Calu3 (cell line): ENCODE results near the gene SIPA1L3. TPM values are rescaled to one million over a fixed set of nuclear protein-coding genes. Genes with fewer than 3 reads are reported as not detected.

ENCODE experiments used
- BruUV-seq: library from RNA; stranded (reverse); fragments of 400-500 nt; replicated peaks from 2 replicates; lab custom pipeline; 2021; lab: Mats Ljungman, UMichigan
- CTCF ChIA-PET: fragments of 300-600 bp; sonication (Branson Sonifier 250); formaldehyde crosslinking; loops from one replicate; lab custom pipeline; 2022; ENCODE audit warnings: antibody characterized with exemption; lab: Charles Lee
- DNase-seq: peaks from one replicate; pipeline ENCODE4 v3.0.0; 2022
- H3K27ac Mint-ChIP-seq: one replicate; pipeline ENCODE4 v1.8.0; 2022; ENCODE audit warnings: mixed read lengths; ENCODE audit not compliant: unreplicated experiment
- H3K27me3 Mint-ChIP-seq: one replicate; pipeline ENCODE4 v1.8.0; 2022; ENCODE audit warnings: mixed read lengths; ENCODE audit not compliant: unreplicated experiment
- H3K36me3 Mint-ChIP-seq: one replicate; pipeline ENCODE4 v1.8.0; 2022; ENCODE audit warnings: mild to moderate bottlenecking, moderate library complexity, mixed read lengths; ENCODE audit not compliant: insufficient read depth, unreplicated experiment
- H3K4me1 Mint-ChIP-seq: one replicate; pipeline ENCODE4 v1.8.0; 2022; ENCODE audit warnings: mild to moderate bottlenecking, low read depth, mixed read lengths; ENCODE audit not compliant: unreplicated experiment
- H3K4me3 Mint-ChIP-seq: one replicate; pipeline ENCODE4 v1.8.0; 2022; ENCODE audit warnings: mild to moderate bottlenecking, low read depth, moderate library complexity, mixed read lengths; ENCODE audit not compliant: unreplicated experiment
- H3K9me3 Mint-ChIP-seq: one replicate; pipeline ENCODE4 v1.8.0; 2022; ENCODE audit warnings: low read depth, mixed read lengths; ENCODE audit not compliant: unreplicated experiment
- intact Hi-C: fragments of 100-400 bp; cut with micrococcal nuclease; formaldehyde crosslinking; loops from one replicate; pipeline ENCODE4 v1.10.0; 2022; ENCODE audit not compliant: unreplicated experiment
- total RNA-seq: library from RNA; stranded (reverse); gene quantifications from 2 replicates; pipeline ENCODE4 v1.2.3, GENCODE V29; 2022
- TF ChIP-seq, protein P1 (sequence below): fragments of 200-600 bp; IDR thresholded peaks from one replicate; pipeline ENCODE4 v1.8.0; 2022; ENCODE audit warnings: antibody characterized with exemption; ENCODE audit not compliant: unreplicated experiment

The SIPA1L3 gene
- total RNA-seq, 1 experiment from 2014 or later: 127 TPM

DNA sequence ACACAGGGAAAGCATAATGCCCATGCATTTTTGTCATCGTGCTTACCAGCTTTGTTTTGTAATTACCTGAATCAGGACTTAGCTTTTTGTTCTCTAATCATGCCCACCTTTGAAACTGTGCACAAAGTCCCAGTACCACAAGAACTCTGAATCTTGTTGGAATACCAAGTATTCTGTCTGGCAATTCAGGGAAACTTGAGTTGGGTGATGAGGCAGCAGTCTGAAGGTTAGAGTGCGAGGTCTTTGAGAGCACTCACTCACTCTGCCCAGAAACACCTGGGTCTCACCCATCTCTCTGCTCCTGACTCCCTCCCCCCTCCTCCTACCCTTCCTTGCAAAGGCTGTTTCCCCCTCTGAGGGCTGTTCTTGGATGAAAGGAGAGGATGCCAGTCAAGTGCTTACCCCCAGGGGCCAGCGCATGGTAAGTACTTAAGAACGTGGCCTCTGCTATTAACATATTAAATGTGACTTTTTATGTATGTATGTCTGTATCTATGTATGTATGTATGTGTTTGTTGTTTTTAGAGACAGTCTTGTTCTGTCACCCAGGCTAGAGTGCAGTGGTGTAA, 22.4 kb downstream of the SIPA1L3 start:
- Mint-ChIP-seq H3K9me3 (peaks cover 3% of the 10 kb centered on the region), H3K27me3 (no peaks in the 10 kb centered on the region), H3K27ac (no peak overlapping the region), H3K36me3 (peaks cover 28% of the 10 kb centered on the region), H3K4me3 (peak overlapping the region; percentile 34), H3K4me1 (peaks cover 47% of the 10 kb centered on the region)
- intact Hi-C loops: no loop called here
- no peak for DNase-seq
- CTCF ChIA-PET: no interaction called here
- TF ChIP-seq, protein P1, sequence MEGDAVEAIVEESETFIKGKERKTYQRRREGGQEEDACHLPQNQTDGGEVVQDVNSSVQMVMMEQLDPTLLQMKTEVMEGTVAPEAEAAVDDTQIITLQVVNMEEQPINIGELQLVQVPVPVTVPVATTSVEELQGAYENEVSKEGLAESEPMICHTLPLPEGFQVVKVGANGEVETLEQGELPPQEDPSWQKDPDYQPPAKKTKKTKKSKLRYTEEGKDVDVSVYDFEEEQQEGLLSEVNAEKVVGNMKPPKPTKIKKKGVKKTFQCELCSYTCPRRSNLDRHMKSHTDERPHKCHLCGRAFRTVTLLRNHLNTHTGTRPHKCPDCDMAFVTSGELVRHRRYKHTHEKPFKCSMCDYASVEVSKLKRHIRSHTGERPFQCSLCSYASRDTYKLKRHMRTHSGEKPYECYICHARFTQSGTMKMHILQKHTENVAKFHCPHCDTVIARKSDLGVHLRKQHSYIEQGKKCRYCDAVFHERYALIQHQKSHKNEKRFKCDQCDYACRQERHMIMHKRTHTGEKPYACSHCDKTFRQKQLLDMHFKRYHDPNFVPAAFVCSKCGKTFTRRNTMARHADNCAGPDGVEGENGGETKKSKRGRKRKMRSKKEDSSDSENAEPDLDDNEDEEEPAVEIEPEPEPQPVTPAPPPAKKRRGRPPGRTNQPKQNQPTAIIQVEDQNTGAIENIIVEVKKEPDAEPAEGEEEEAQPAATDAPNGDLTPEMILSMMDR: no peak
- BruUV-seq: no TSS peak

DNA sequence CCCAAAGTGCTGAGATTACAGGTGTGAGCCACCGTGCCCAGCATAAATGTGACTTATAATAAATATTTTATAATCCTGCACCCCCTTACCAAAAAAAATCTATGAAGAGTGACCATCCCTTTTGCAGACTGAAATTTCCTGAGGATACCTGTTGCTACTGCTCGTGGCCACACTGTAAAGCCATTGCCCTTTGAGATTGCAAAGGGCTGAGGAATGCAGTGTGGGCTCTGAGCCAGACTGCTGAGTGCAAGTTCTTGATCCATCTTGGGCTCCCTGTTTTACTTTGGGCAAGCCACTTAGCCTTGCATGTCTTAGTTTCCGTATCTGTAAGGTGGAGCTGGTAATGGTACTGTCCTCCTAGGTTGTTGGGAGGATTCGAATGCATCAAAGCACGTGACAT, 23.4 kb downstream of the SIPA1L3 start:
- Mint-ChIP-seq H3K4me1 (peaks cover 57% of the 10 kb centered on the region), H3K36me3 (peaks cover 34% of the 10 kb centered on the region), H3K9me3 (no peaks in the 10 kb centered on the region), H3K4me3 (peak overlapping the region; percentile 21), H3K27ac (peak overlapping the region; percentile 91), H3K27me3 (no peaks in the 10 kb centered on the region)
- intact Hi-C loops: no loop called here
- TF ChIP-seq, protein P1: no peak
- BruUV-seq: no TSS peak
- CTCF ChIA-PET: interaction anchor here (0.6 to 4.1 kb wide), 2 partner anchors 24 to 1452 kb away, joined by 8 to 40 read pairs; partner anchors contain the start of genes SIPA1L3 and WDR87
- DNase-seq: peak; percentile 45

DNA sequence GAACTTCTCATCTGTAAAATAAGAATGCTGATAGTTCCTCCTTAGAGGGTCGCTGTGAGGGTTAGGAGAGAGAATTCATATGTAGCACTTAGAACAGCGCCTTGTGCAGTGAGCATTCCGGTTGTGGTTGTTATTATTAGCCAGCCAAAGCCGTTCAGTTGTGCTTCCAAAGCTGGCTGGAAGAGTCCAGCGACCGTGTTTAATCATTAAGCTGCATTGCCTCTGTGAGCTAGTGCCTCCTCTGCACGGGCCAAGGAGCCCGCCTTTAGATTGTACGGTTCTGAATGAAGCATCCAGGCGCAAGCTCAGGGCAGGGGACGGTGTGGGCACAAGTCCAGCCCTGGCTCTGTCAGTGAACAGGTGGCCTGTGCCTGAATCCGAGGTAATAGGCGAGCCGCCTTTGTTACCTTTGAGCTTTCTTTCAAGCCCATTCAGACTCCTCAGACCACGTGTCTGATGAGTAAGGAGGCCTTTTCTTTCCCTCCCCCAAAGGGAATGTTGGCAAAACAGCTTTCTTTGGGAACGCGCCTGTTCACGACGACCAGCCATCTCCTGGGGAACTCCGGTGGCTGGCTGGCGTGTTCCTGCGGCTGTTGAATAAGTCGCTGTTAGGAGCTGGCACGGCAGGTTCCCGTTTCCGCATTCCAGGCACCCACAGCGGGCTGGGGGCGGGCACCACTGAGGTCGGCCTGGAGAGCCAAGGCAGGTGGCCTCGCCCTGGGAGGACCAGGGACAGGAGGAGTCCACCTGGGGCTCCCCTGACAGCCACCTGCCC, 25.1 kb downstream of the SIPA1L3 start:
- TSS peak; percentile 98 for BruUV-seq
- DNase-seq: peak; percentile 98
- TF ChIP-seq, protein P1: no peak

DNA sequence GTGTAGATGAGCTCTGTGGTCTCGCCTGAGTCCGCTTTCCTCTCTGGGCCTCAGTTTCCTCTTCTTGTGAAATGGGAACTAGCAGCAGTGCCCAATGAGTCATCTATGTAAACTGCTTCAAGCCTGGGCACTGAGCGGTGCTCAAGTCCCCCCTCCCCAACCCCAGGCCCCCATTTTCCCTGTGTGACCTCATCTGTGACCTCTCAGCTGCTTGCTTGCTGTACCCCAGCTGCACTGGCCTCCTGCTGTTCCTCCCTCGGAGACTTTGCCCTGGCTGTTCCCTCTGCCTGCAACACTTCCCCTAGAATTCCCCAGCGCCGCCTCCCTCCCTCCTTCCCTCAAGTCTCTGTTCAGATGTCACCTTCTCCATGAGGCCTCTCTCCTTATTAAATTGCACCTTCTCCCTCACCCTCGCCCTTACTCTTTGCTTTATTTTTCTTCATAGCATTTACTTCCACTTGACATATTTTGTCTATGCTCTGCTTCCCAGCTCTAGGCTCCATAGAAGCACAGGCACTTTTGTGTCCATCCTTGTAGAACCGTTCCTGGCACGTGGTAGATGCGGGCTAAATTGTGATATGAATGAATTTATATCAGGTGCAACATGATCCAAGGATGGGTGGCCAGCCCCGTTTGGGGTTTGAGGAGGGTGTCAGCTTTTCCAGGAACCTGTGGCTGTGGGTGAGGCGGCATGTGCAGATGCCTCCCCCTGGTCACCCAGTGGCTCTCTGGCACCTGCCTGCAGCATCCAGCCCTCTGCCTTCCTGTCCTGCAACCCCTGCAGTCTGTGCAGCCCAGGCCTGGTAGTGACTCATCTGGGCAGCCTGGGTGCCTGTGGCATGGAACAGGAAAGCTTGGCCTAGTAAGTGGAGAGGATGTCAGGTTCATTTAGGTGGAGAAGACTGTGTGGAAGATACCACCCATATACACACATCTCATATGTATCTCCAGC, 26.3 kb downstream of the SIPA1L3 start:
- CTCF ChIA-PET: interaction anchor here (0.6 to 4.1 kb wide), 9 partner anchors 9 to 160 kb away, joined by 3 to 40 read pairs (median 4); partner anchors contain the start of genes SIPA1L3 and WDR87
- BruUV-seq: no TSS peak
- TF ChIP-seq, protein P1: no peak
- peak; percentile 83 for DNase-seq
- no peaks in the 10 kb centered on the region for H3K27me3 Mint-ChIP-seq
- intact Hi-C loops: loop anchor here (2.0 kb wide), 1 partner anchor 26 kb away; the partner anchor contains the start of genes SIPA1L3 and WDR87
- peaks cover 71% of the 10 kb centered on the region for H3K4me1 Mint-ChIP-seq
- peak overlapping the region; percentile 91 for H3K27ac Mint-ChIP-seq
- H3K36me3 Mint-ChIP-seq: peaks cover 34% of the 10 kb centered on the region
- H3K9me3 Mint-ChIP-seq: no peaks in the 10 kb centered on the region
- peak overlapping the region; percentile 93 for H3K4me3 Mint-ChIP-seq

More for the DNA sequence above, 25.1 kb downstream of the SIPA1L3 start:
- intact Hi-C loops: loop anchor here (2.0 kb wide), 1 partner anchor 25 kb away; the partner anchor contains the start of genes SIPA1L3 and WDR87
- Mint-ChIP-seq H3K27me3 (no peaks in the 10 kb centered on the region), H3K4me3 (peak overlapping the region; percentile 93), H3K27ac (peak overlapping the region; percentile 91), H3K9me3 (no peaks in the 10 kb centered on the region), H3K36me3 (peaks cover 34% of the 10 kb centered on the region), H3K4me1 (peaks cover 71% of the 10 kb centered on the region)
- CTCF ChIA-PET: interaction anchor here (0.6 to 4.1 kb wide), 12 partner anchors 11 to 159 kb away, joined by 3 to 40 read pairs (median 4); partner anchors contain the start of genes SIPA1L3 and WDR87
